Gastrocnemius medialis (tissue), 4 donors: Measurements from ENCODE around the gene SPARC.

ENCODE experiments used
- POLR2A ChIP-seq, 2 donors: fragments of 450-650 bp; IDR thresholded peaks; one replicate each; pipeline ENCODE4 v1.6.1; 2017; ENCODE audit warnings: antibody characterized with exemption in 2 of 2, mild to moderate bottlenecking in 2 of 2, moderate library complexity in 2 of 2
- TF ChIP-seq, protein P1 (sequence below), 5 experiments: fragments of 450-650 bp in 3 of 5; fragments of 200-600 bp in 2 of 5; sonication (generic) in 2 of 5; IDR thresholded peaks in 4 of 5; conservative IDR thresholded peaks in 1 of 5; 1 replicate in 4 of 5; 2 replicates in 1 of 5; pipeline ENCODE4 v1.5.1; 2016 to 2019; ENCODE audit warnings: antibody characterized with exemption in 5 of 5, mild to moderate bottlenecking in 3 of 5, moderate library complexity in 3 of 5

DNA sequence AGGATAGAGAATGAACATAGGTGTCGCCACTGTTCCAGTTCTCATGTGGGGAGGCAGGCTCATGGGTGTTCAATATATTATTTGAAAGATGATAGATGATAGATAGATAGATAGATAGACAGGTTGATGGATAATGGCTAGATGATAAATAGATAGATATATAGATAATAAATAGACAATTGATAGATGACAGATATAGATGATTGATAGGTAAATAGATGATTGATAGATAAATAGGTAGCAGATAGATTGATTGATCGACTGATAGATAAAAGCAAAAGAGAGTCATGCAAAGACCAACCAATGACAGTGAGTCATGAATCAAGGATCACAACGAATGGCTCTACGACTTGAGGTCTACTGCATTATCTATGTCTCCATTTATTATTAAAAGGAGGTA lies 30.4 kb downstream of the SPARC start:
- TF ChIP-seq, protein P1, sequence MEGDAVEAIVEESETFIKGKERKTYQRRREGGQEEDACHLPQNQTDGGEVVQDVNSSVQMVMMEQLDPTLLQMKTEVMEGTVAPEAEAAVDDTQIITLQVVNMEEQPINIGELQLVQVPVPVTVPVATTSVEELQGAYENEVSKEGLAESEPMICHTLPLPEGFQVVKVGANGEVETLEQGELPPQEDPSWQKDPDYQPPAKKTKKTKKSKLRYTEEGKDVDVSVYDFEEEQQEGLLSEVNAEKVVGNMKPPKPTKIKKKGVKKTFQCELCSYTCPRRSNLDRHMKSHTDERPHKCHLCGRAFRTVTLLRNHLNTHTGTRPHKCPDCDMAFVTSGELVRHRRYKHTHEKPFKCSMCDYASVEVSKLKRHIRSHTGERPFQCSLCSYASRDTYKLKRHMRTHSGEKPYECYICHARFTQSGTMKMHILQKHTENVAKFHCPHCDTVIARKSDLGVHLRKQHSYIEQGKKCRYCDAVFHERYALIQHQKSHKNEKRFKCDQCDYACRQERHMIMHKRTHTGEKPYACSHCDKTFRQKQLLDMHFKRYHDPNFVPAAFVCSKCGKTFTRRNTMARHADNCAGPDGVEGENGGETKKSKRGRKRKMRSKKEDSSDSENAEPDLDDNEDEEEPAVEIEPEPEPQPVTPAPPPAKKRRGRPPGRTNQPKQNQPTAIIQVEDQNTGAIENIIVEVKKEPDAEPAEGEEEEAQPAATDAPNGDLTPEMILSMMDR (IDR thresholded peaks at IDR 0.05 in 4 of 5, conservative IDR thresholded peaks at IDR 0.05 in 1 of 5) = no peak
- TF ChIP-seq POLR2A (IDR thresholded peaks at IDR 0.05) = no peak
